GM23338 (cell line): ENCODE measurements around the gene CPT1A.

Experiments used
- CTCF ChIP-seq, 2 experiments: fragments of 200-600 bp in 1 of 2; sonication (generic) in 1 of 2; conservative IDR thresholded peaks; 2 replicates each; pipeline versions ENCODE4 v1.5.1 to v1.6.1; 2016 to 2017; ENCODE audit warnings: antibody characterized with exemption in 2 of 2, low read depth in 2 of 2, mild to moderate bottlenecking in 2 of 2, moderate library complexity in 1 of 2
- EZH2phosphoT487 ChIP-seq: fragments of 200-600 bp; sonication (generic); IDR thresholded peaks from one replicate; pipeline ENCODE4 v1.8.1; 2018; ENCODE audit warnings: antibody characterized with exemption; ENCODE audit not compliant: unreplicated experiment
- POLR2AphosphoS5 ChIP-seq: IDR thresholded peaks from 2 replicates; pipeline ENCODE4 v1.6.1; 2016; ENCODE audit warnings: antibody characterized with exemption, low read depth
- REST ChIP-seq: IDR thresholded peaks from one replicate; pipeline ENCODE4 v1.6.1; 2018; ENCODE audit warnings: antibody characterized with exemption; ENCODE audit not compliant: unreplicated experiment
- ZNF114 ChIP-seq: fragments of 250-450 bp; sonication (Bioruptor Pico); IDR thresholded peaks from 2 replicates; pipeline ENCODE4 v1.5.0; 2020; ENCODE audit warnings: mild to moderate bottlenecking, moderate library complexity
- ZNF462 ChIP-seq: fragments of 250-450 bp; sonication (Bioruptor Pico); IDR thresholded peaks from 2 replicates; pipeline ENCODE4 v1.5.0; 2020; ENCODE audit warnings: mild to moderate bottlenecking, moderate library complexity

GRCh38 chr11:68810164-68810563 is 31.6 kb downstream of the CPT1A start:
- no peak for TF ChIP-seq POLR2AphosphoS5
- no peak for TF ChIP-seq CTCF (conservative IDR thresholded peaks at IDR 0.05; ENCODE audit: low read depth in 2 of 2)
- no peak for TF ChIP-seq REST
- no peak for TF ChIP-seq ZNF462 (CRISPR knock-in tag)
- no peak for TF ChIP-seq EZH2phosphoT487
- no peak for TF ChIP-seq ZNF114 (CRISPR knock-in tag)
